ENCODE measurements around the gene OR9Q1. TPM values are rescaled to one million over a fixed set of nuclear protein-coding genes. Genes with fewer than 3 reads are reported as not detected.

The OR9Q1 gene
- total and polyA plus RNA-seq, 2 experiments from 2014 or later: not detected

DNA sequence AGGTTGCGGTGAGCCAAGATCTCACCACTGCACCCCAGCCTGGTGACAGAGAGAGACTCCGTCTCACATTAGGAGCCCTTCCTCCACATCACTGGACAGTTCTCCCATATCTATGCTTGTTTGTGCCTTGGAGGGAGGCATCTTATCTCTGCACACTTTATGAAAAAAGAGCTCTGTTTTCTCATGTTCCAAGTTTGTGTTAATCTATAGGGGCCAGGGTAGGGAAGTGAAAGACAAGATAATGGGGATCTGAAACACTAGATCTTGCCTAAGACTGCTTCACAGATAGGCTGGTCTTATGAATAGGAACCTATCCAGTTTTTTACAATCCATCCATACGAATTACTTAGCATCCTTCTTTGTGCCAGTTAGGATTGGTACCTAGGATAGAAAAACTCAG, 24.1 kb downstream of the OR9Q1 start:
- no peaks in the 10 kb centered on the region for H3K27me3 Mint-ChIP-seq (ENCODE audit: insufficient read depth, low read depth, poor library complexity)

More for the DNA sequence above, 24.1 kb downstream of the OR9Q1 start:
- Mint-ChIP-seq H3K36me3 (ENCODE audit: low read depth) (no peaks in the 10 kb centered on the region; the same call in 2 of the 3 replicates), H3K4me1 (no peaks in the 10 kb centered on the region), H3K27ac (no peak overlapping the region), H3K4me3 (no peak overlapping the region), H3K9me3 (no peaks in the 10 kb centered on the region; the same call in 2 of the 3 replicates)
- Histone ChIP-seq H3K9me2 (ENCODE audit: insufficient read depth) (peaks cover 3% of the 10 kb centered on the region; the same call in 1 of the 2 replicates), H4K20me1 (replicated peaks; ENCODE audit: insufficient read depth) (no peaks in the 10 kb centered on the region), H3K4me3 (no peak overlapping the region), H2AFZ (no peak overlapping the region), H3K27ac (ENCODE audit: low read depth) (no peak overlapping the region), H3K27me3 (ENCODE audit: insufficient read depth) (no peaks in the 10 kb centered on the region), H3K4me1 (ENCODE audit: insufficient read depth) (no peaks in the 10 kb centered on the region), H3K36me3 (ENCODE audit: insufficient read depth) (no peaks in the 10 kb centered on the region), H3F3A (replicated peaks; ENCODE audit: low read depth) (no peaks in the 10 kb centered on the region), H3K4me2 (no peak overlapping the region), H3K79me2 (replicated peaks; ENCODE audit: insufficient read depth) (no peaks in the 10 kb centered on the region)
- DNase-seq (ENCODE audit: low spot score): no peak
- ATAC-seq: no peak
- no peak for TF ChIP-seq JUNB (IDR thresholded peaks at IDR 0.05; ENCODE audit: unreplicated experiment)
- TF ChIP-seq, protein P1, sequence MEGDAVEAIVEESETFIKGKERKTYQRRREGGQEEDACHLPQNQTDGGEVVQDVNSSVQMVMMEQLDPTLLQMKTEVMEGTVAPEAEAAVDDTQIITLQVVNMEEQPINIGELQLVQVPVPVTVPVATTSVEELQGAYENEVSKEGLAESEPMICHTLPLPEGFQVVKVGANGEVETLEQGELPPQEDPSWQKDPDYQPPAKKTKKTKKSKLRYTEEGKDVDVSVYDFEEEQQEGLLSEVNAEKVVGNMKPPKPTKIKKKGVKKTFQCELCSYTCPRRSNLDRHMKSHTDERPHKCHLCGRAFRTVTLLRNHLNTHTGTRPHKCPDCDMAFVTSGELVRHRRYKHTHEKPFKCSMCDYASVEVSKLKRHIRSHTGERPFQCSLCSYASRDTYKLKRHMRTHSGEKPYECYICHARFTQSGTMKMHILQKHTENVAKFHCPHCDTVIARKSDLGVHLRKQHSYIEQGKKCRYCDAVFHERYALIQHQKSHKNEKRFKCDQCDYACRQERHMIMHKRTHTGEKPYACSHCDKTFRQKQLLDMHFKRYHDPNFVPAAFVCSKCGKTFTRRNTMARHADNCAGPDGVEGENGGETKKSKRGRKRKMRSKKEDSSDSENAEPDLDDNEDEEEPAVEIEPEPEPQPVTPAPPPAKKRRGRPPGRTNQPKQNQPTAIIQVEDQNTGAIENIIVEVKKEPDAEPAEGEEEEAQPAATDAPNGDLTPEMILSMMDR (conservative IDR thresholded peaks at IDR 0.05; ENCODE audit: low read depth in 2 of 2): no peak
- TF ChIP-seq ETS1 (IDR thresholded peaks at IDR 0.05): no peak
- TF ChIP-seq CREB1 (CRISPR knock-in tag; IDR thresholded peaks at IDR 0.05; ENCODE audit: low read depth): no peak
- no peak for TF ChIP-seq ZNF331 (CRISPR knock-in tag; IDR thresholded peaks at IDR 0.05; ENCODE audit: low read depth)
- TF ChIP-seq EZH2 (IDR thresholded peaks at IDR 0.05; ENCODE audit: low read depth, unreplicated experiment): no peak
- TF ChIP-seq STAT1 (IDR thresholded peaks at IDR 0.05; ENCODE audit: unreplicated experiment): no peak
- no peak for TF ChIP-seq ZNF462 (CRISPR knock-in tag; IDR thresholded peaks at IDR 0.05)
- TF ChIP-seq NANOG (IDR thresholded peaks at IDR 0.05; ENCODE audit: borderline replicate concordance): no peak
- TF ChIP-seq REST (IDR thresholded peaks at IDR 0.05; ENCODE audit: unreplicated experiment): no peak
- TF ChIP-seq POLR2AphosphoS5 (IDR thresholded peaks at IDR 0.05; ENCODE audit: low read depth): no peak
- TF ChIP-seq EZH2phosphoT487 (IDR thresholded peaks at IDR 0.05; ENCODE audit: unreplicated experiment): no peak
- TF ChIP-seq ZNF114 (CRISPR knock-in tag; IDR thresholded peaks at IDR 0.05): no peak

All from GM23338 (cell line).